Effector memory CD4-positive, alpha-beta T cell (primary cell): ENCODE measurements around the gene GTSE1.
A peak's percentile ranks its signal among the peaks of the same experiment; 100 is the strongest.

Source experiments
- DNase-seq, 3 donors: peaks; one replicate each; pipeline ENCODE4 v3.0.0-alpha.2; 2020
- H3K27ac ChIP-seq: 2 replicates; pipeline ENCODE4 v1.7.0; 2013; ENCODE audit warnings: mild to moderate bottlenecking, low read length, moderate library complexity; ENCODE audit not compliant: insufficient read depth, poor library complexity, severe bottlenecking
- H3K27me3 ChIP-seq: replicated peaks from 2 replicates; pipeline ENCODE4 v1.7.0; 2013; ENCODE audit warnings: mild to moderate bottlenecking, low read length; ENCODE audit not compliant: insufficient read depth, control insufficient read depth, poor library complexity, severe bottlenecking
- H3K36me3 ChIP-seq: 2 replicates; pipeline ENCODE4 v1.7.0; 2013; ENCODE audit warnings: mild to moderate bottlenecking, low read length, moderate library complexity; ENCODE audit not compliant: control insufficient read depth, insufficient read depth
- H3K4me1 ChIP-seq: 2 replicates; pipeline ENCODE4 v1.7.0; 2013; ENCODE audit warnings: low read length, mild to moderate bottlenecking; ENCODE audit not compliant: control insufficient read depth, insufficient read depth, poor library complexity, severe bottlenecking
- H3K4me3 ChIP-seq: 2 replicates; pipeline ENCODE4 v1.7.0; 2013; ENCODE audit warnings: low read length, low read depth, mild to moderate bottlenecking; ENCODE audit not compliant: insufficient read depth, poor library complexity, severe bottlenecking
- H3K9me3 ChIP-seq: 2 replicates; pipeline ENCODE4 v1.7.0; 2013; ENCODE audit warnings: mild to moderate bottlenecking, low read length, moderate library complexity; ENCODE audit not compliant: control insufficient read depth

GTSE1 gene

GRCh38 chr22:46363611-46364321 lies 67.1 kb downstream of the GTSE1 start:
- Histone ChIP-seq H3K27me3 (peaks cover 3% of the 10 kb centered on the region), H3K4me3 (no peak overlapping the region), H3K27ac (no peak overlapping the region), H3K4me1 (no peaks in the 10 kb centered on the region), H3K36me3 (no peaks in the 10 kb centered on the region), H3K9me3 (no peaks in the 10 kb centered on the region)
- DNase-seq = no peak

GRCh38 chr22:46364341-46365165 lies 67.9 kb downstream of the GTSE1 start:
- Histone ChIP-seq H3K9me3 (no peaks in the 10 kb centered on the region), H3K4me3 (no peak overlapping the region), H3K4me1 (no peaks in the 10 kb centered on the region), H3K36me3 (no peaks in the 10 kb centered on the region), H3K27me3 (peaks cover 3% of the 10 kb centered on the region), H3K27ac (no peak overlapping the region)
- DNase-seq = no peak

- Histone ChIP-seq H3K27me3 (peaks cover 3% of the 10 kb centered on the region), H3K36me3 (no peaks in the 10 kb centered on the region), H3K4me1 (peaks cover 2% of the 10 kb centered on the region), H3K27ac (no peak overlapping the region), H3K9me3 (no peaks in the 10 kb centered on the region), H3K4me3 (no peak overlapping the region)
- no peak for DNase-seq
Measured at GRCh38 chr22:46365166-46365624, 68.5 kb downstream of the GTSE1 start.

GRCh38 chr22:46366327-46366731 lies 69.7 kb downstream of the GTSE1 start:
- no peak overlapping the region for H3K4me3 ChIP-seq

GRCh38 chr22:46366801-46367706 lies 70.4 kb downstream of the GTSE1 start:
- H3K4me3 ChIP-seq = peak overlapping the region; percentile 35
- H3K27ac ChIP-seq = no peak overlapping the region
- H3K36me3 ChIP-seq = no peaks in the 10 kb centered on the region
- H3K9me3 ChIP-seq = no peaks in the 10 kb centered on the region
- no peak for DNase-seq
- peaks cover 11% of the 10 kb centered on the region for H3K4me1 ChIP-seq
- H3K27me3 ChIP-seq = peaks cover 3% of the 10 kb centered on the region

More at GRCh38 chr22:46366327-46366731, 69.7 kb downstream of the GTSE1 start:
- H3K27me3 ChIP-seq = peaks cover 3% of the 10 kb centered on the region
- H3K4me1 ChIP-seq = peaks cover 11% of the 10 kb centered on the region
- H3K36me3 ChIP-seq = no peaks in the 10 kb centered on the region
- H3K9me3 ChIP-seq = no peaks in the 10 kb centered on the region
- DNase-seq = no peak
- no peak overlapping the region for H3K27ac ChIP-seq

- peak; percentile 16 to 41 (median 36) for DNase-seq
- Histone ChIP-seq H3K9me3 (no peaks in the 10 kb centered on the region), H3K27ac (no peak overlapping the region), H3K36me3 (no peaks in the 10 kb centered on the region), H3K27me3 (peaks cover 3% of the 10 kb centered on the region), H3K4me1 (peaks cover 11% of the 10 kb centered on the region), H3K4me3 (peak overlapping the region; percentile 35)
Measured at GRCh38 chr22:46367707-46368191, 71.1 kb downstream of the GTSE1 start.

- H3K9me3 ChIP-seq = no peaks in the 10 kb centered on the region
- peaks cover 3% of the 10 kb centered on the region for H3K27me3 ChIP-seq
- H3K4me3 ChIP-seq = no peak overlapping the region
- H3K27ac ChIP-seq = no peak overlapping the region
- peaks cover 12% of the 10 kb centered on the region for H3K4me1 ChIP-seq
- H3K36me3 ChIP-seq = no peaks in the 10 kb centered on the region
- no peak for DNase-seq
Measured at GRCh38 chr22:46368422-46368821, 71.8 kb downstream of the GTSE1 start.

- H3K27me3 ChIP-seq = peaks cover 3% of the 10 kb centered on the region
- DNase-seq = no peak
- no peaks in the 10 kb centered on the region for H3K36me3 ChIP-seq
- no peak overlapping the region for H3K27ac ChIP-seq
- no peaks in the 10 kb centered on the region for H3K9me3 ChIP-seq
- H3K4me1 ChIP-seq = peaks cover 19% of the 10 kb centered on the region
- no peak overlapping the region for H3K4me3 ChIP-seq
Measured at GRCh38 chr22:46368871-46369715, 72.4 kb downstream of the GTSE1 start.
